HG03060 (cell line): ENCODE results near the gene CDADC1.
"Not testable (repeated sequence)": the region's sequence is repeated elsewhere in the genome, so short reads cannot be mapped to it uniquely, and the experiment has no call there.

Experiments
- ATAC-seq: cut with Tn5 transposase; IDR thresholded peaks from one replicate; pipeline ENCODE4 v1.9.1; 2021; ENCODE audit warnings: low read depth, moderate number of reproducible peaks; ENCODE audit not compliant: unreplicated experiment

Gene CDADC1

GRCh38 chr13:49292742-49293486, 45.2 kb downstream of the CDADC1 start:
- ATAC-seq = no peak

- ATAC-seq = not testable (repeated sequence)
These were observed 47.0 kb downstream of the CDADC1 start for GRCh38 chr13:49294723-49295122.

- no peak for ATAC-seq
These were observed 47.5 kb downstream of the CDADC1 start for GRCh38 chr13:49295244-49295643.

- no peak for ATAC-seq
These were observed 48.9 kb downstream of the CDADC1 start for GRCh38 chr13:49296659-49297058.

GRCh38 chr13:49297338-49297737, 49.6 kb downstream of the CDADC1 start:
- no peak for ATAC-seq

GRCh38 chr13:49298416-49298815, 50.7 kb downstream of the CDADC1 start:
- no peak for ATAC-seq

- no peak for ATAC-seq
These were observed 51.3 kb downstream of the CDADC1 start for GRCh38 chr13:49298903-49299605.

GRCh38 chr13:49300276-49300675, 52.6 kb downstream of the CDADC1 start:
- no peak for ATAC-seq

GRCh38 chr13:49300739-49301589, 53.2 kb downstream of the CDADC1 start:
- peak; percentile 92 for ATAC-seq

- no peak for ATAC-seq
These were observed 54.5 kb downstream of the CDADC1 start for GRCh38 chr13:49302222-49302621.

- ATAC-seq = no peak
These were observed 55.1 kb downstream of the CDADC1 start for GRCh38 chr13:49302817-49303216.

- ATAC-seq = no peak
These were observed 56.0 kb downstream of the CDADC1 start for GRCh38 chr13:49303533-49304252.

- no peak for ATAC-seq
These were observed 56.6 kb downstream of the CDADC1 start for GRCh38 chr13:49304356-49304755.

- no peak for ATAC-seq
These were observed 57.3 kb downstream of the CDADC1 start for GRCh38 chr13:49304763-49305700.

GRCh38 chr13:49305792-49306425, 58.2 kb downstream of the CDADC1 start:
- ATAC-seq = no peak

- ATAC-seq = no peak
These were observed 59.6 kb downstream of the CDADC1 start for GRCh38 chr13:49307365-49307764.

- no peak for ATAC-seq
These were observed 60.6 kb downstream of the CDADC1 start for GRCh38 chr13:49308097-49308875.

- no peak for ATAC-seq
These were observed 61.2 kb downstream of the CDADC1 start for GRCh38 chr13:49308921-49309408.
